Ovary (tissue), 1 donor: ENCODE data around the gene LCN10.

ENCODE experiments used
- EP300 ChIP-seq: sonication (generic); formaldehyde crosslinking; IDR thresholded peaks from one replicate; pipeline ENCODE4 v1.6.1; 2017; ENCODE audit warnings: antibody characterized with exemption
- POLR2A ChIP-seq: fragments of 450-650 bp; IDR thresholded peaks from one replicate; pipeline ENCODE4 v1.6.1; 2017; ENCODE audit warnings: antibody characterized with exemption, mild to moderate bottlenecking, moderate library complexity

- no peak for TF ChIP-seq POLR2A
- no peak for TF ChIP-seq EP300
These were observed 37.2 kb downstream of the LCN10 start for GRCh38 chr9:136705564-136705963.
